HEK293 (cell line): ENCODE data around the gene ADAD1.

ENCODE experiments used
- CTCF ChIA-PET: fragments of 350-600 bp; formaldehyde crosslinking; extraction: SDS; loops from one replicate; lab custom pipeline; 2021; ENCODE audit warnings: antibody characterized with exemption; lab: Yijun Ruan, JAX
- POLR2A ChIA-PET: fragments of 300-600 bp; formaldehyde crosslinking; extraction: SDS; loops from one replicate; lab custom pipeline; 2020; ENCODE audit warnings: antibody characterized with exemption, inconsistent platforms; lab: Yijun Ruan, JAX
- H3K27ac ChIP-seq: fragments of 200-500 bp; sonication (Bioruptor generic); 2 replicates; pipeline ENCODE4 v1.5.1; 2014; ENCODE audit warnings: low read depth, low read length, control low read depth, inconsistent platforms; ENCODE audit errors: extremely low read depth
- H3K36me3 ChIP-seq, 2 experiments: fragments of 200-500 bp in 1 of 2; sonication (Bioruptor generic) in 1 of 2; 1 replicate in 1 of 2; 2 replicates in 1 of 2; pipeline ENCODE4 v1.5.1; 2014 to 2017; ENCODE audit warnings: inconsistent platforms in 2 of 2, low read length in 2 of 2; ENCODE audit not compliant: control insufficient read depth in 2 of 2, insufficient read depth in 1 of 2
- H3K4me1 ChIP-seq: fragments of 200-500 bp; sonication (Bioruptor generic); 2 replicates; pipeline ENCODE4 v1.5.1; 2014; ENCODE audit warnings: mild to moderate bottlenecking, low read length, inconsistent platforms; ENCODE audit not compliant: control insufficient read depth, insufficient read depth
- H3K4me3 ChIP-seq: 2 replicates; pipeline ENCODE4 v1.5.1; 2011; ENCODE audit warnings: low read depth, mild to moderate bottlenecking, control low read depth, low read length, moderate library complexity
- H3K9me3 ChIP-seq: fragments of 200-500 bp; sonication (Bioruptor generic); 2 replicates; pipeline ENCODE4 v1.5.1; 2014; ENCODE audit warnings: low read depth, low read length, inconsistent platforms; ENCODE audit not compliant: control insufficient read depth, insufficient read depth
- MZF1 ChIP-seq: fragments of 450-650 bp; formaldehyde crosslinking; IDR thresholded peaks from 2 replicates; pipeline ENCODE4 v1.5.1; 2017; ENCODE audit warnings: missing biosample characterization, missing genetic modification characterization, borderline replicate concordance
- TCF7L2 ChIP-seq: IDR thresholded peaks from 2 replicates; pipeline ENCODE4 v1.6.1; 2011; ENCODE audit warnings: low read depth, mild to moderate bottlenecking, inconsistent platforms, low read length, moderate library complexity, borderline replicate concordance
- WT1 ChIP-seq: fragments of 450-650 bp; formaldehyde crosslinking; IDR thresholded peaks from 2 replicates; pipeline ENCODE4 v1.5.1; 2016; ENCODE audit warnings: missing biosample characterization, missing genetic modification characterization
- ZBTB20 ChIP-seq: fragments of 450-650 bp; formaldehyde crosslinking; IDR thresholded peaks from 2 replicates; pipeline ENCODE4 v1.5.1; 2016; ENCODE audit warnings: missing biosample characterization, missing genetic modification characterization
- ZBTB8A ChIP-seq: fragments of 450-650 bp; formaldehyde crosslinking; IDR thresholded peaks from 2 replicates; pipeline ENCODE4 v1.5.1; 2016; ENCODE audit warnings: missing biosample characterization, missing genetic modification characterization
- ZNF112 ChIP-seq: fragments of 450-650 bp; formaldehyde crosslinking; IDR thresholded peaks from 2 replicates; pipeline ENCODE4 v1.5.0; 2017; ENCODE audit warnings: missing biosample characterization, missing genetic modification characterization
- ZNF157 ChIP-seq: fragments of 450-650 bp; formaldehyde crosslinking; IDR thresholded peaks from 2 replicates; pipeline ENCODE4 v1.5.1; 2016; ENCODE audit warnings: missing biosample characterization, missing genetic modification characterization
- ZNF16 ChIP-seq: fragments of 450-650 bp; formaldehyde crosslinking; IDR thresholded peaks from 2 replicates; pipeline ENCODE4 v1.5.1; 2016; ENCODE audit warnings: low read depth, missing biosample characterization, missing genetic modification characterization
- ZNF202 ChIP-seq: fragments of 450-650 bp; formaldehyde crosslinking; IDR thresholded peaks from 2 replicates; pipeline ENCODE4 v1.5.1; 2016; ENCODE audit warnings: missing biosample characterization, missing genetic modification characterization, borderline replicate concordance
- ZNF239 ChIP-seq: fragments of 450-650 bp; formaldehyde crosslinking; IDR thresholded peaks from 2 replicates; pipeline ENCODE4 v1.5.1; 2016; ENCODE audit warnings: missing biosample characterization, missing genetic modification characterization
- ZNF324 ChIP-seq: fragments of 450-650 bp; formaldehyde crosslinking; IDR thresholded peaks from 2 replicates; pipeline ENCODE4 v1.5.1; 2016; ENCODE audit warnings: missing biosample characterization, missing genetic modification characterization
- ZNF37A ChIP-seq: fragments of 450-650 bp; IDR thresholded peaks from 2 replicates; pipeline ENCODE4 v1.5.1; 2018; ENCODE audit warnings: missing biosample characterization, missing genetic modification characterization
- ZNF404 ChIP-seq: fragments of 450-650 bp; formaldehyde crosslinking; IDR thresholded peaks from 2 replicates; pipeline ENCODE4 v1.5.1; 2017; ENCODE audit warnings: missing biosample characterization, missing genetic modification characterization
- ZNF501 ChIP-seq: fragments of 450-650 bp; formaldehyde crosslinking; IDR thresholded peaks from 2 replicates; pipeline ENCODE4 v1.5.1; 2016; ENCODE audit warnings: missing biosample characterization, missing genetic modification characterization
- ZNF548 ChIP-seq: fragments of 450-650 bp; formaldehyde crosslinking; IDR thresholded peaks from 2 replicates; pipeline ENCODE4 v1.5.1; 2016; ENCODE audit warnings: missing biosample characterization, missing genetic modification characterization
- ZNF558 ChIP-seq: fragments of 450-650 bp; formaldehyde crosslinking; IDR thresholded peaks from 2 replicates; pipeline ENCODE4 v1.5.1; 2016; ENCODE audit warnings: missing biosample characterization, missing genetic modification characterization
- ZNF561 ChIP-seq: fragments of 450-650 bp; IDR thresholded peaks from 2 replicates; pipeline ENCODE4 v1.5.1; 2018; ENCODE audit warnings: missing biosample characterization, missing genetic modification characterization, borderline replicate concordance
- ZNF629 ChIP-seq: fragments of 450-650 bp; formaldehyde crosslinking; IDR thresholded peaks from 2 replicates; pipeline ENCODE4 v1.5.1; 2017; ENCODE audit warnings: missing biosample characterization, missing genetic modification characterization
- ZNF645 ChIP-seq: fragments of 450-650 bp; formaldehyde crosslinking; IDR thresholded peaks from 2 replicates; pipeline ENCODE4; 2016; ENCODE audit warnings: missing biosample characterization, missing genetic modification characterization
- ZNF692 ChIP-seq: fragments of 450-650 bp; formaldehyde crosslinking; IDR thresholded peaks from 2 replicates; pipeline ENCODE4 v1.5.1; 2016; ENCODE audit warnings: missing biosample characterization, missing genetic modification characterization
- ZNF747 ChIP-seq: fragments of 450-650 bp; formaldehyde crosslinking; IDR thresholded peaks from 2 replicates; pipeline ENCODE4 v1.5.1; 2016; ENCODE audit warnings: missing biosample characterization, missing genetic modification characterization
- ZNF792 ChIP-seq: fragments of 450-650 bp; formaldehyde crosslinking; IDR thresholded peaks from 2 replicates; pipeline ENCODE4 v1.5.1; 2016; ENCODE audit warnings: missing biosample characterization, missing genetic modification characterization
- ZSCAN30 ChIP-seq: fragments of 450-650 bp; IDR thresholded peaks from 2 replicates; pipeline ENCODE4 v1.5.1; 2018; ENCODE audit warnings: missing biosample characterization, mild to moderate bottlenecking, missing genetic modification characterization, moderate library complexity
- TF ChIP-seq, protein P1 (sequence below): fragments of 450-650 bp; formaldehyde crosslinking; IDR thresholded peaks from 2 replicates; pipeline ENCODE4 v1.5.1; 2016; ENCODE audit warnings: missing biosample characterization, missing genetic modification characterization

The ADAD1 gene

DNA sequence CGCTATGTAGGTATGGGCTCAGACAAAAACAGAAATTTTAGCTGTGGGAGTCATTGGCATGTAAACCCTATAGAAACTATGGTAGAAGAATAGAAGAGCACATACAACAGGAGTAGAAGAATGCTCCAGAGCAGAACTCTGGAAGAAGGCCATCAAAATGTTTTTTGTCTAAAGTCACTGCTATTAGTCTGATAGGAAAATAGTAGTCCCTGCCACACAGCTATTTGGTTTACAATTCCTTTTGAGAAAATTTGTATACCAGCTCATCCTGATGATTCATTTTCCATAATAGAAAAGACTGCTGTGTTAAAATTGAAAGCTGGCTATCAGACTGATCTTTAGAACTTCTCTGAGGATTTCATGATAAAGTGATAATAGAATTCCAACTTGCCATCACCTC, 32.8 kb upstream of the ADAD1 start (continued):
- TF ChIP-seq, protein P1, sequence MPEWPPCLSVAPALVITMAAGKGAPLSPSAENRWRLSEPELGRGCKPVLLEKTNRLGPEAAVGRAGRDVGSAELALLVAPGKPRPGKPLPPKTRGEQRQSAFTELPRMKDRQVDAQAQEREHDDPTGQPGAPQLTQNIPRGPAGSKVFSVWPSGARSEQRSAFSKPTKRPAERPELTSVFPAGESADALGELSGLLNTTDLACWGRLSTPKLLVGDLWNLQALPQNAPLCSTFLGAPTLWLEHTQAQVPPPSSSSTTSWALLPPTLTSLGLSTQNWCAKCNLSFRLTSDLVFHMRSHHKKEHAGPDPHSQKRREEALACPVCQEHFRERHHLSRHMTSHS (tag by site-specific recombination), result no peak
- TF ChIP-seq ZNF16 (tag by site-specific recombination), result no peak
- TF ChIP-seq ZNF792 (tag by site-specific recombination), result no peak
- no peak for TF ChIP-seq ZNF645 (tag by site-specific recombination)
- no peak for TF ChIP-seq ZNF629 (tag by site-specific recombination)
- TF ChIP-seq ZNF112 (tag by site-specific recombination), result no peak
- TF ChIP-seq ZBTB8A, result no peak
- TF ChIP-seq ZNF558 (tag by site-specific recombination), result no peak
- TF ChIP-seq ZNF404 (tag by site-specific recombination), result no peak
- no peak for TF ChIP-seq ZNF37A (tag by site-specific recombination)

- CTCF ChIA-PET, result interaction anchor here (1.3 kb wide), 1 partner anchor 231 kb away, joined by 3 read pairs; no protein-coding TSS in a partner anchor
- Histone ChIP-seq H3K36me3 (peaks cover 0 to 49% of the 10 kb centered on the region in 2 experiments; a peak in 1 of 3 replicates), H3K4me3 (no peak overlapping the region), H3K27ac (no peak overlapping the region)
- TF ChIP-seq ZNF16 (tag by site-specific recombination) (no peak), ZNF692 (tag by site-specific recombination) (no peak), ZNF324 (no peak), ZNF548 (tag by site-specific recombination) (no peak), TCF7L2 (no peak), ZNF202 (tag by site-specific recombination) (no peak), ZNF501 (tag by site-specific recombination) (no peak), WT1 (no peak), ZNF561 (tag by site-specific recombination) (no peak), ZNF747 (tag by site-specific recombination) (no peak), MZF1 (tag by site-specific recombination) (no peak), ZNF157 (no peak), ZSCAN30 (tag by site-specific recombination) (no peak), ZNF239 (tag by site-specific recombination) (no peak)
- TF ChIP-seq, all 188 proteins: peak for 0
- H3K4me1 ChIP-seq, result no peaks in the 10 kb centered on the region
- H3K9me3 ChIP-seq, result no peaks in the 10 kb centered on the region
- POLR2A ChIA-PET, result no interaction called here
Observed at GRCh38 chr4:122346503-122346902, 32.3 kb upstream of the ADAD1 start.

- Histone ChIP-seq H3K27ac (no peak overlapping the region), H3K9me3 (no peaks in the 10 kb centered on the region), H3K36me3 (peaks cover 0 to 40% of the 10 kb centered on the region in 2 experiments; a peak in 2 of 3 replicates), H3K4me3 (no peak overlapping the region), H3K4me1 (no peaks in the 10 kb centered on the region)
- TF ChIP-seq ZBTB20 (tag by site-specific recombination) (no peak), MZF1 (tag by site-specific recombination) (no peak)
- CTCF ChIA-PET, result no interaction called here
- POLR2A ChIA-PET, result no interaction called here
Observed at GRCh38 chr4:122356317-122356808, 22.4 kb upstream of the ADAD1 start.
